GM12878 (cell line): Measurements from ENCODE around the gene RAD51B. TPM values are rescaled to one million over a fixed set of nuclear protein-coding genes. Genes with fewer than 3 reads are reported as not detected.

ENCODE experiments used
- CBX3 ChIP-seq: fragments of 200-600 bp; sonication (generic); IDR thresholded peaks from 2 replicates; pipeline ENCODE4 v1.6.1; 2016; ENCODE audit warnings: low read depth, borderline replicate concordance
- CEBPB ChIP-seq, 2 experiments: fragments of 150-350 bp in 1 of 2; IDR thresholded peaks; 2 replicates each; pipeline ENCODE4 v1.6.1; 2012 to 2014; ENCODE audit warnings: low read depth in 2 of 2, low read length in 2 of 2, borderline replicate concordance in 1 of 2, inconsistent platforms in 1 of 2
- EP300 ChIP-seq, 2 experiments: fragments of 150-350 bp in 1 of 2; IDR thresholded peaks; 2 replicates each; pipeline ENCODE4 v1.6.1; 2011 to 2012; ENCODE audit warnings: low read depth in 2 of 2, low read length in 2 of 2, borderline replicate concordance in 1 of 2, improper control_type of control experiment in 1 of 2, inconsistent platforms in 1 of 2; ENCODE audit not compliant: control insufficient read depth in 1 of 2
- EZH2 ChIP-seq: IDR thresholded peaks from 2 replicates; pipeline ENCODE4 v1.6.1; 2012; ENCODE audit warnings: low read depth, mild to moderate bottlenecking, control low read depth, inconsistent platforms, low read length, borderline replicate concordance; ENCODE audit not compliant: control insufficient read depth
- HDAC2 ChIP-seq: fragments of 200-600 bp; sonication (generic); IDR thresholded peaks from 2 replicates; pipeline ENCODE4 v1.6.1; 2017
- HDAC6 ChIP-seq: fragments of 200-600 bp; sonication (generic); IDR thresholded peaks from one replicate; pipeline ENCODE4 v1.8.0; 2017; ENCODE audit warnings: antibody characterized with exemption; ENCODE audit not compliant: unreplicated experiment
- NFYB ChIP-seq: IDR thresholded peaks from 2 replicates; pipeline ENCODE4 v1.6.1; 2011; ENCODE audit warnings: low read depth, mild to moderate bottlenecking, low read length, improper control_type of control experiment, moderate library complexity; ENCODE audit not compliant: insufficient read depth
- NR2C1 ChIP-seq: fragments of 450-650 bp; IDR thresholded peaks from 2 replicates; pipeline ENCODE4 v1.6.1; 2017; ENCODE audit warnings: antibody characterized with exemption, mild to moderate bottlenecking, moderate library complexity
- NR2C2 ChIP-seq: IDR thresholded peaks from 2 replicates; pipeline ENCODE4 v1.6.1; 2011; ENCODE audit warnings: borderline replicate concordance, low read depth; ENCODE audit not compliant: control insufficient read depth, insufficient read length
- NR2F1 ChIP-seq: fragments of 450-650 bp; conservative IDR thresholded peaks from 2 replicates; pipeline ENCODE4 v1.6.1; 2017; ENCODE audit warnings: mild to moderate bottlenecking
- SPI1 ChIP-seq: IDR thresholded peaks from 2 replicates; pipeline ENCODE4 v1.6.1; 2011; ENCODE audit warnings: low read depth, mild to moderate bottlenecking, low read length, moderate library complexity, borderline replicate concordance; ENCODE audit not compliant: insufficient read depth
- SREBF1 ChIP-seq: IDR thresholded peaks from 2 replicates; pipeline ENCODE4 v1.6.1; 2012; ENCODE audit warnings: mild to moderate bottlenecking, low read length
- SUZ12 ChIP-seq: fragments of 200-600 bp; sonication (generic); IDR thresholded peaks from one replicate; pipeline ENCODE4 v1.6.1; 2018; ENCODE audit warnings: antibody characterized with exemption, mild to moderate bottlenecking; ENCODE audit not compliant: unreplicated experiment
- TCF12 ChIP-seq: IDR thresholded peaks from 2 replicates; pipeline ENCODE4 v1.6.1; 2011; ENCODE audit warnings: low read depth, mild to moderate bottlenecking, low read length
- WRNIP1 ChIP-seq: IDR thresholded peaks from 2 replicates; pipeline ENCODE4 v1.6.1; 2011; ENCODE audit warnings: low read depth, low read length, improper control_type of control experiment, borderline replicate concordance
- polyA plus RNA-seq, 11 experiments: library from polyadenylated mRNA; depleted of rRNA in 4 of 11; unstranded in 6 of 11; stranded (reverse) in 5 of 11; fragments of >200 nt; fragmentation: Nextera tagmentation in 4 of 11; fragmentation: Illumina TruSeq in 1 of 11; extraction: Ambion mirVana in 4 of 11; extraction: Trizol in 1 of 11; gene quantifications; 1 replicate in 1 of 11; 2 replicates in 10 of 11; pipeline versions ENCODE4 v1.2.1 to v1.2.3, GENCODE V29; 2011 to 2016; ENCODE audit warnings: inconsistent platforms in 2 of 11, missing spikeins in 2 of 11, low read depth in 1 of 11
- total RNA-seq, 4 experiments: library from RNA; depleted of rRNA in 3 of 4; stranded (reverse); fragments of >200 nt in 3 of 4; fragmentation: Illumina TruSeq in 1 of 4; extraction: Trizol in 1 of 4; gene quantifications; 2 replicates each; pipeline versions ENCODE4 v1.2.1 to v1.2.3, GENCODE V29; 2013 to 2021
- TF ChIP-seq, protein P1 (sequence below): IDR thresholded peaks from 2 replicates; pipeline ENCODE4 v1.6.1; 2012; ENCODE audit warnings: low read depth, low read length, improper control_type of control experiment
- TF ChIP-seq, protein P2 (sequence below): fragments of 450-650 bp; IDR thresholded peaks from 2 replicates; pipeline ENCODE4 v1.6.1; 2018; ENCODE audit warnings: borderline replicate concordance, mild to moderate bottlenecking; ENCODE audit not compliant: partially characterized antibody
- TF ChIP-seq, protein P3 (sequence below): IDR thresholded peaks from 2 replicates; pipeline ENCODE4 v1.6.1; 2011; ENCODE audit warnings: borderline replicate concordance, low read depth, mild to moderate bottlenecking, moderate library complexity, low read length; ENCODE audit not compliant: insufficient read depth, poor library complexity, severe bottlenecking
- TF ChIP-seq, protein P4 (sequence below): fragments of 150-350 bp; IDR thresholded peaks from 2 replicates; pipeline ENCODE4 v1.6.1; 2016; ENCODE audit warnings: low read depth, low read length

RAD51B gene
- total and polyA plus RNA-seq, 10 of the 15 experiments (the other 5 are each of a cell fraction or from before 2014, with no cell fraction given) = 9.8 to 26.8 (median 21.3) TPM

DNA sequence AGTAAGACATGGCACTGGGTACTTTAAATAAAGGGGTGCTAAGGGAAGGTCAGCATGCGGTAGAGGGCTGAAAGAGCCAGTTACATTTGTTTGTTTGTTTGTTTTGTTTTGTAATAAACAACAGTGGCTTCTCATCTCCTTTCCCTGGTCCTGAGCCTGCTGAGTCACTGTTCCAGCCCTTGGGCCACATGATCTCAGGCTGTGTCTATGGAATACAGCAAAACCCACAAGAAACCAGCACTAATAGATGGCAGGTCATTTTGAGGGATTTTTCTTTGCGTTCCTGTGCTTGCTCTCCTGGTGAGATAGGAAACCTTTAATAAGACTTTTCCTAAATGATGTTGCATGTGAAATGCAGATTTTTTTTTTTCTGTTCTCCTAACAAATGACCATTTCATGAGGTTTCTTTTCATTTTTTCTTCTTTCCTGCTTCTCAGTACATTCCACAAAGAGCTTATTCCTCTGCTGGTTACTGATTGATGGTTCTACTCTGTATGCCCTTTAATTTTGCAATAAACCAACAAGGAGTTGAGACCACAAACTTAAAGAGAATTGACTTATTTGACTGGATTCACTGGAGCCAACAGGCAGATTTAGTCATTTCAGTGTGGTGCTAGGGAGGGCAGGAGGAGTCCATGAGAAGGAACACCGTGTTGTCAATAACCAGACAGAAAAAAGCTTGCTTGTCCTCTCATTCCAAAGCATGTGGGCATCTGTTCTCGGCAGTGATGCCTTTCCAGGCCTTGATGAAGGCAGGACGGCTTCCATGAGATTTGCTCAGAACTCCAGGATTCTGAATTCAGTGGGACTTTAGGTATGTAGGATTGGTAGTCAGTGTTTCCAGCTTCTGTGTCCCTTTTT, 459.2 kb downstream of the RAD51B start (continued):
- TF ChIP-seq EZH2 = no peak
- TF ChIP-seq SUZ12 = no peak
- TF ChIP-seq NR2C2 = no peak
- TF ChIP-seq, protein P1, sequence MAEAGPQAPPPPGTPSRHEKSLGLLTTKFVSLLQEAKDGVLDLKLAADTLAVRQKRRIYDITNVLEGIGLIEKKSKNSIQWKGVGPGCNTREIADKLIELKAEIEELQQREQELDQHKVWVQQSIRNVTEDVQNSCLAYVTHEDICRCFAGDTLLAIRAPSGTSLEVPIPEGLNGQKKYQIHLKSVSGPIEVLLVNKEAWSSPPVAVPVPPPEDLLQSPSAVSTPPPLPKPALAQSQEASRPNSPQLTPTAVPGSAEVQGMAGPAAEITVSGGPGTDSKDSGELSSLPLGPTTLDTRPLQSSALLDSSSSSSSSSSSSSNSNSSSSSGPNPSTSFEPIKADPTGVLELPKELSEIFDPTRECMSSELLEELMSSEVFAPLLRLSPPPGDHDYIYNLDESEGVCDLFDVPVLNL = no peak
- no peak for TF ChIP-seq NR2C1
- TF ChIP-seq, protein P2, sequence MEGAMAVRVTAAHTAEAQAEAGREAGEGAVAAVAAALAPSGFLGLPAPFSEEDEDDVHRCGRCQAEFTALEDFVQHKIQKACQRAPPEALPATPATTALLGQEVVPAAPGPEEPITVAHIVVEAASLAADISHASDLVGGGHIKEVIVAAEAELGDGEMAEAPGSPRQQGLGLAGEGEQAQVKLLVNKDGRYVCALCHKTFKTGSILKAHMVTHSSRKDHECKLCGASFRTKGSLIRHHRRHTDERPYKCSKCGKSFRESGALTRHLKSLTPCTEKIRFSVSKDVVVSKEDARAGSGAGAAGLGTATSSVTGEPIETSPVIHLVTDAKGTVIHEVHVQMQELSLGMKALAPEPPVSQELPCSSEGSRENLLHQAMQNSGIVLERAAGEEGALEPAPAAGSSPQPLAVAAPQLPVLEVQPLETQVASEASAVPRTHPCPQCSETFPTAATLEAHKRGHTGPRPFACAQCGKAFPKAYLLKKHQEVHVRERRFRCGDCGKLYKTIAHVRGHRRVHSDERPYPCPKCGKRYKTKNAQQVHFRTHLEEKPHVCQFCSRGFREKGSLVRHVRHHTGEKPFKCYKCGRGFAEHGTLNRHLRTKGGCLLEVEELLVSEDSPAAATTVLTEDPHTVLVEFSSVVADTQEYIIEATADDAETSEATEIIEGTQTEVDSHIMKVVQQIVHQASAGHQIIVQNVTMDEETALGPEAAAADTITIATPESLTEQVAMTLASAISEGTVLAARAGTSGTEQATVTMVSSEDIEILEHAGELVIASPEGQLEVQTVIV = no peak
- TF ChIP-seq, protein P3, sequence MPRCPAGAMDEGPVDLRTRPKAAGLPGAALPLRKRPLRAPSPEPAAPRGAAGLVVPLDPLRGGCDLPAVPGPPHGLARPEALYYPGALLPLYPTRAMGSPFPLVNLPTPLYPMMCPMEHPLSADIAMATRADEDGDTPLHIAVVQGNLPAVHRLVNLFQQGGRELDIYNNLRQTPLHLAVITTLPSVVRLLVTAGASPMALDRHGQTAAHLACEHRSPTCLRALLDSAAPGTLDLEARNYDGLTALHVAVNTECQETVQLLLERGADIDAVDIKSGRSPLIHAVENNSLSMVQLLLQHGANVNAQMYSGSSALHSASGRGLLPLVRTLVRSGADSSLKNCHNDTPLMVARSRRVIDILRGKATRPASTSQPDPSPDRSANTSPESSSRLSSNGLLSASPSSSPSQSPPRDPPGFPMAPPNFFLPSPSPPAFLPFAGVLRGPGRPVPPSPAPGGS = peak; percentile 26
- TF ChIP-seq CEBPB (IDR thresholded peaks at IDR 0.05; ENCODE audit: borderline replicate concordance in 1 of 2, low read depth in 2 of 2, low read length in 2 of 2) = no peak
- TF ChIP-seq WRNIP1 = 0 out of 2 replicates have a peak, but pooled peaks have one; percentile 74
- TF ChIP-seq SPI1 = no peak
- TF ChIP-seq, protein P4, sequence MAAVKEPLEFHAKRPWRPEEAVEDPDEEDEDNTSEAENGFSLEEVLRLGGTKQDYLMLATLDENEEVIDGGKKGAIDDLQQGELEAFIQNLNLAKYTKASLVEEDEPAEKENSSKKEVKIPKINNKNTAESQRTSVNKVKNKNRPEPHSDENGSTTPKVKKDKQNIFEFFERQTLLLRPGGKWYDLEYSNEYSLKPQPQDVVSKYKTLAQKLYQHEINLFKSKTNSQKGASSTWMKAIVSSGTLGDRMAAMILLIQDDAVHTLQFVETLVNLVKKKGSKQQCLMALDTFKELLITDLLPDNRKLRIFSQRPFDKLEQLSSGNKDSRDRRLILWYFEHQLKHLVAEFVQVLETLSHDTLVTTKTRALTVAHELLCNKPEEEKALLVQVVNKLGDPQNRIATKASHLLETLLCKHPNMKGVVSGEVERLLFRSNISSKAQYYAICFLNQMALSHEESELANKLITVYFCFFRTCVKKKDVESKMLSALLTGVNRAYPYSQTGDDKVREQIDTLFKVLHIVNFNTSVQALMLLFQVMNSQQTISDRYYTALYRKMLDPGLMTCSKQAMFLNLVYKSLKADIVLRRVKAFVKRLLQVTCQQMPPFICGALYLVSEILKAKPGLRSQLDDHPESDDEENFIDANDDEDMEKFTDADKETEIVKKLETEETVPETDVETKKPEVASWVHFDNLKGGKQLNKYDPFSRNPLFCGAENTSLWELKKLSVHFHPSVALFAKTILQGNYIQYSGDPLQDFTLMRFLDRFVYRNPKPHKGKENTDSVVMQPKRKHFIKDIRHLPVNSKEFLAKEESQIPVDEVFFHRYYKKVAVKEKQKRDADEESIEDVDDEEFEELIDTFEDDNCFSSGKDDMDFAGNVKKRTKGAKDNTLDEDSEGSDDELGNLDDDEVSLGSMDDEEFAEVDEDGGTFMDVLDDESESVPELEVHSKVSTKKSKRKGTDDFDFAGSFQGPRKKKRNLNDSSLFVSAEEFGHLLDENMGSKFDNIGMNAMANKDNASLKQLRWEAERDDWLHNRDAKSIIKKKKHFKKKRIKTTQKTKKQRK = no peak
- TF ChIP-seq NFYB = no peak
- no peak for TF ChIP-seq HDAC6
- TF ChIP-seq TCF12 = no peak
- no peak for TF ChIP-seq EP300 (IDR thresholded peaks at IDR 0.05; ENCODE audit: borderline replicate concordance in 1 of 2, control insufficient read depth in 1 of 2, low read depth in 2 of 2, low read length in 2 of 2)
- no peak for TF ChIP-seq CBX3
- TF ChIP-seq SREBF1 = no peak
- no peak for TF ChIP-seq NR2F1
- TF ChIP-seq HDAC2 = no peak
